Spleen (tissue), 7 donors: ENCODE results near the gene PLA2G5.

ENCODE experiments used
- POLR2AphosphoS5 ChIP-seq, 3 donors: sonication (generic); formaldehyde crosslinking; IDR thresholded peaks; one replicate each; pipeline ENCODE4 v1.5.1; 2017; ENCODE audit warnings: antibody characterized with exemption in 3 of 3
- TF ChIP-seq, protein P1 (sequence below), 11 experiments: fragments of 200-600 bp in 7 of 11; fragments of 450-650 bp in 4 of 11; sonication (generic) in 4 of 11; IDR thresholded peaks in 8 of 11; conservative IDR thresholded peaks in 3 of 11; 1 replicate in 7 of 11; 2 replicates in 4 of 11; pipeline versions ENCODE4 v1.4.0 to v1.8.0; 2016 to 2021; ENCODE audit warnings: antibody characterized with exemption in 11 of 11, inconsistent platforms in 4 of 11, mild to moderate bottlenecking in 1 of 11
- donor health status: DM: no; HTN: no; CAD: no; lungs with moderate emphysema.
- donor health status: DM: no; HTN: no; CAD: no.
- donor health status: DM: no; HTN: no; CAD: no.

DNA sequence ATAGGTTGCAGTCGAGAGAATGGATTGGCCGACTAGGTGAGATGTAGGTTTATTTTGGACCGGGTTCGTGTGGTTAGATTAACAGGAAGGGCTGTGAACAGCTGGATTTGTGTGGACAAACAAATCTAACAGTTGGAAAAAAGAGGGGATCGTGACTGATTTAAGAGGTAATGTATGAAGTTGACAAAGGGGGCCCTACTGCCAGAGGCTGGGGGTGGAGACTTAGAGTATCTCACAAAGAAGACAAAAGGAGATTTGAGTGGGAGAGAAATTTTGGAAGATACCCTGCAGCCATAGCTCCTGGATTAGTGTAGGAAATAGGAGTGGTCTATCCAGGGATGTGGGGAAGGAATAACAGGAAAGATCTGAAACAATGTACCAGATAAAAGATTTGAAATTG is 38.8 kb upstream of the PLA2G5 start:
- TF ChIP-seq, protein P1, sequence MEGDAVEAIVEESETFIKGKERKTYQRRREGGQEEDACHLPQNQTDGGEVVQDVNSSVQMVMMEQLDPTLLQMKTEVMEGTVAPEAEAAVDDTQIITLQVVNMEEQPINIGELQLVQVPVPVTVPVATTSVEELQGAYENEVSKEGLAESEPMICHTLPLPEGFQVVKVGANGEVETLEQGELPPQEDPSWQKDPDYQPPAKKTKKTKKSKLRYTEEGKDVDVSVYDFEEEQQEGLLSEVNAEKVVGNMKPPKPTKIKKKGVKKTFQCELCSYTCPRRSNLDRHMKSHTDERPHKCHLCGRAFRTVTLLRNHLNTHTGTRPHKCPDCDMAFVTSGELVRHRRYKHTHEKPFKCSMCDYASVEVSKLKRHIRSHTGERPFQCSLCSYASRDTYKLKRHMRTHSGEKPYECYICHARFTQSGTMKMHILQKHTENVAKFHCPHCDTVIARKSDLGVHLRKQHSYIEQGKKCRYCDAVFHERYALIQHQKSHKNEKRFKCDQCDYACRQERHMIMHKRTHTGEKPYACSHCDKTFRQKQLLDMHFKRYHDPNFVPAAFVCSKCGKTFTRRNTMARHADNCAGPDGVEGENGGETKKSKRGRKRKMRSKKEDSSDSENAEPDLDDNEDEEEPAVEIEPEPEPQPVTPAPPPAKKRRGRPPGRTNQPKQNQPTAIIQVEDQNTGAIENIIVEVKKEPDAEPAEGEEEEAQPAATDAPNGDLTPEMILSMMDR (IDR thresholded peaks at IDR 0.05 in 8 of 11, conservative IDR thresholded peaks at IDR 0.05 in 3 of 11) = no peak
- TF ChIP-seq POLR2AphosphoS5 (IDR thresholded peaks at IDR 0.05) = no peak
